HepG2 (cell line): Measurements from ENCODE around the gene ADARB2. TPM values are rescaled to one million over a fixed set of nuclear protein-coding genes. Genes with fewer than 3 reads are reported as not detected.

Experiments
- ATAC-seq: fragments of 200-7000 bp; cut with Tn5 transposase; 3 replicates; pipeline ENCODE4 v1.9.1; 2020; ENCODE audit warnings: mild to moderate bottlenecking, moderate library complexity
- BruUV-seq: library from RNA; stranded (reverse); fragments of 400-500 nt; replicated peaks from 2 replicates; lab custom pipeline; 2021; lab: Mats Ljungman, UMichigan
- CTCF ChIA-PET: fragments of 300-600 bp; formaldehyde crosslinking; extraction: SDS; loops from one replicate; lab custom pipeline; 2021; ENCODE audit warnings: low total read pairs, inconsistent platforms, low intra/inter-chr PET ratio; lab: Yijun Ruan, JAX
- POLR2A ChIA-PET: fragments of 350-600 bp; sonication (Branson Sonifier 250); formaldehyde crosslinking; loops from one replicate; lab custom pipeline; 2020; ENCODE audit warnings: antibody characterized with exemption, inconsistent platforms; lab: Yijun Ruan, JAX
- DNase-seq: peaks from one replicate; pipeline ENCODE4 v3.0.0-alpha.2; 2015; ENCODE audit warnings: low spot score
- FAIRE-seq: peaks from 3 replicates; lab custom pipeline; 2011; peaks lifted over from hg19 to GRCh38; lab: Jason Lieb, UNC
- H2AFZ ChIP-seq: one replicate; pipeline ENCODE4 v1.6.1; 2011; ENCODE audit warnings: low read length, inconsistent platforms
- H3K27ac ChIP-seq: fragments of 300-600 bp; 3 replicates; pipeline ENCODE4 v1.8.0; 2011; ENCODE audit warnings: mixed run types, mild to moderate bottlenecking, mixed read lengths, low read length, inconsistent platforms; ENCODE audit not compliant: insufficient read depth; ENCODE audit errors: extremely low read length
- H3K27me3 ChIP-seq, 2 experiments: fragments of 200-600 bp in 1 of 2; 2 replicates in 1 of 2; 3 replicates in 1 of 2; pipeline versions ENCODE4 v1.6.0 to v1.8.0; 2011; ENCODE audit warnings: low read length in 2 of 2, mild to moderate bottlenecking in 2 of 2, moderate library complexity in 2 of 2, inconsistent platforms in 1 of 2; ENCODE audit not compliant: insufficient read depth in 2 of 2, control insufficient read depth in 1 of 2
- H3K36me3 ChIP-seq, 2 experiments: fragments of 200-600 bp in 1 of 2; replicated peaks in 1 of 2; 2 replicates in 1 of 2; 3 replicates in 1 of 2; pipeline versions ENCODE4 v1.5.1 to v1.8.0; 2011; ENCODE audit warnings: low read length in 2 of 2, inconsistent platforms in 1 of 2; ENCODE audit not compliant: insufficient read depth in 2 of 2, control insufficient read depth in 1 of 2
- H3K4me1 ChIP-seq: 2 replicates; pipeline ENCODE4 v1.5.1; 2012; ENCODE audit warnings: low read length, inconsistent platforms; ENCODE audit not compliant: insufficient read depth
- H3K4me2 ChIP-seq: 2 replicates; pipeline ENCODE4 v1.6.0; 2011; ENCODE audit warnings: low read depth, low read length, inconsistent platforms
- H3K4me3 ChIP-seq, 3 experiments: fragments of 200-600 bp in 1 of 3; sonication (generic), shearing (Covaris generic) in 1 of 3; replicated peaks in 1 of 3; 2 replicates each; pipeline ENCODE4 v1.5.1; 2011 to 2016; ENCODE audit warnings: low read length in 3 of 3, inconsistent platforms in 2 of 3, low read depth in 2 of 3, mild to moderate bottlenecking in 2 of 3, control low read depth in 1 of 3, mixed read lengths in 1 of 3; ENCODE audit not compliant: insufficient read depth in 1 of 3
- H3K79me2 ChIP-seq: one replicate; pipeline ENCODE4 v1.6.1; 2011; ENCODE audit warnings: low read length, inconsistent platforms; ENCODE audit not compliant: insufficient read depth
- H3K9ac ChIP-seq: 2 replicates; pipeline ENCODE4 v1.6.0; 2011; ENCODE audit warnings: mild to moderate bottlenecking, low read depth, low read length, inconsistent platforms; ENCODE audit not compliant: insufficient read depth
- H3K9me3 ChIP-seq: 2 replicates; pipeline ENCODE4 v1.5.1; 2012; ENCODE audit warnings: mild to moderate bottlenecking, low read length
- H4K20me1 ChIP-seq: 2 replicates; pipeline ENCODE4 v1.6.0; 2011; ENCODE audit warnings: inconsistent platforms, mild to moderate bottlenecking, low read length, moderate library complexity; ENCODE audit not compliant: insufficient read depth
- ATF3 ChIP-seq: sonication (generic); formaldehyde crosslinking; IDR thresholded peaks from 2 replicates; pipeline ENCODE4 v1.4.0; 2020; ENCODE audit warnings: missing genetic modification reagents
- FOXO1 ChIP-seq: sonication (generic); formaldehyde crosslinking; IDR thresholded peaks from 2 replicates; pipeline ENCODE4 v1.4.0; 2020; ENCODE audit warnings: missing genetic modification reagents
- NFE2 ChIP-seq: sonication (generic); formaldehyde crosslinking; IDR thresholded peaks from 2 replicates; pipeline ENCODE4 v1.4.0; 2020; ENCODE audit warnings: missing genetic modification reagents
- SOX13 ChIP-seq, 3 experiments: fragments of 450-650 bp in 1 of 3; sonication (generic) in 1 of 3; formaldehyde crosslinking in 1 of 3; IDR thresholded peaks in 2 of 3; conservative IDR thresholded peaks in 1 of 3; 2 replicates each; pipeline versions ENCODE4 v1.5.0 to v1.6.1; 2016 to 2020; ENCODE audit warnings: antibody characterized with exemption in 1 of 3, mild to moderate bottlenecking in 1 of 3, missing compliant biosample characterization in 1 of 3, missing genetic modification reagents in 1 of 3, moderate library complexity in 1 of 3
- ZBED4 ChIP-seq: sonication (generic); formaldehyde crosslinking; IDR thresholded peaks from 2 replicates; pipeline ENCODE4 v1.4.0; 2020; ENCODE audit warnings: missing genetic modification reagents, borderline replicate concordance
- ZBTB43 ChIP-seq: sonication (generic); formaldehyde crosslinking; conservative IDR thresholded peaks from 2 replicates; pipeline ENCODE4 v1.4.0; 2020; ENCODE audit warnings: missing genetic modification reagents
- ZNF550 ChIP-seq: sonication (generic); formaldehyde crosslinking; IDR thresholded peaks from 2 replicates; pipeline ENCODE4 v1.4.0; 2020; ENCODE audit warnings: mild to moderate bottlenecking, missing genetic modification reagents, borderline replicate concordance
- WGBS: methylation state at CpG from one replicate; pipeline ENCODE4 v1.1.6; 2017; ENCODE audit warnings: low lambda C conversion rate; 5-methylcytosine and 5-hydroxymethylcytosine counted together
- in situ Hi-C: cut with HindIII; loops from 2 replicates; pipeline ENCODE4 v1.10.0; 2017; ENCODE audit warnings: low pct_unique_long_range_greater_than_20kb; ENCODE audit not compliant: extremely low pct_ligation_motif_present
- intact Hi-C: fragments of 100-400 bp; cut with micrococcal nuclease; formaldehyde crosslinking; loops from one replicate; pipeline ENCODE4 v1.10.0; 2022; ENCODE audit not compliant: unreplicated experiment
- polyA plus RNA-seq, 8 experiments: library from polyadenylated mRNA; depleted of rRNA in 3 of 8; stranded (reverse) in 7 of 8; unstranded in 1 of 8; fragments of >200 nt; fragmentation: Illumina TruSeq in 4 of 8; extraction: Trizol in 4 of 8; gene quantifications; 2 replicates each; pipeline versions ENCODE4 v1.2.1 to v1.2.3, GENCODE V29; 2011 to 2016; ENCODE audit warnings: low read depth in 4 of 8, missing spikeins in 1 of 8, mixed read lengths in 1 of 8; ENCODE audit not compliant: insufficient read depth in 1 of 8
- total RNA-seq, 5 experiments: library from RNA; depleted of rRNA; stranded (reverse); fragments of >200 nt; fragmentation: Illumina TruSeq; extraction: Trizol; gene quantifications; 2 replicates each; pipeline ENCODE4 v1.2.3, GENCODE V29; 2016; ENCODE audit warnings: low read depth in 1 of 5
- TF ChIP-seq, protein P1 (sequence below): sonication (generic); formaldehyde crosslinking; IDR thresholded peaks from 2 replicates; pipeline ENCODE4 v1.4.0; 2020; ENCODE audit warnings: missing genetic modification reagents, borderline replicate concordance
- TF ChIP-seq, protein P2 (sequence below): sonication (generic); formaldehyde crosslinking; conservative IDR thresholded peaks from 2 replicates; pipeline ENCODE4 v1.8.1; 2023; ENCODE audit warnings: missing genetic modification reagents

ADARB2 gene
- total and polyA plus RNA-seq, 2 of the 13 experiments (the other 11 are each of a cell fraction or from before 2014, with no cell fraction given) = not detected

GRCh38 chr10:1712314-1712713 lies 25.0 kb downstream of the ADARB2 start:
- 25% methylated on average over 5 of the region's 7 CpGs for WGBS
- TF ChIP-seq, protein P1, sequence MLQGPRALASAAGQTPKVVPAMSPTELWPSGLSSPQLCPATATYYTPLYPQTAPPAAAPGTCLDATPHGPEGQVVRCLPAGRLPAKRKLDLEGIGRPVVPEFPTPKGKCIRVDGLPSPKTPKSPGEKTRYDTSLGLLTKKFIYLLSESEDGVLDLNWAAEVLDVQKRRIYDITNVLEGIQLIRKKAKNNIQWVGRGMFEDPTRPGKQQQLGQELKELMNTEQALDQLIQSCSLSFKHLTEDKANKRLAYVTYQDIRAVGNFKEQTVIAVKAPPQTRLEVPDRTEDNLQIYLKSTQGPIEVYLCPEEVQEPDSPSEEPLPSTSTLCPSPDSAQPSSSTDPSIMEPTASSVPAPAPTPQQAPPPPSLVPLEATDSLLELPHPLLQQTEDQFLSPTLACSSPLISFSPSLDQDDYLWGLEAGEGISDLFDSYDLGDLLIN (CRISPR knock-in tag) = no peak
- Histone ChIP-seq H3K27me3 (peaks cover 0 to 24% of the 10 kb centered on the region in 2 experiments; a peak in 3 of 5 replicates), H4K20me1 (no peaks in the 10 kb centered on the region), H3K27ac (no peak overlapping the region), H3K9me3 (no peaks in the 10 kb centered on the region), H3K4me1 (no peaks in the 10 kb centered on the region), H3K9ac (no peak overlapping the region), H3K4me3 (no peak overlapping the region), H2AFZ (no peak overlapping the region), H3K4me2 (no peak overlapping the region), H3K36me3 (no peaks in the 10 kb centered on the region), H3K79me2 (no peaks in the 10 kb centered on the region)
- CTCF ChIA-PET = no interaction called here
- DNase-seq = no peak
- BruUV-seq = no TSS peak
- POLR2A ChIA-PET = no interaction called here
- no peak for FAIRE-seq
- intact Hi-C loops (no loop called here), in situ Hi-C loops (no loop called here)
- ATAC-seq = no peak

DNA sequence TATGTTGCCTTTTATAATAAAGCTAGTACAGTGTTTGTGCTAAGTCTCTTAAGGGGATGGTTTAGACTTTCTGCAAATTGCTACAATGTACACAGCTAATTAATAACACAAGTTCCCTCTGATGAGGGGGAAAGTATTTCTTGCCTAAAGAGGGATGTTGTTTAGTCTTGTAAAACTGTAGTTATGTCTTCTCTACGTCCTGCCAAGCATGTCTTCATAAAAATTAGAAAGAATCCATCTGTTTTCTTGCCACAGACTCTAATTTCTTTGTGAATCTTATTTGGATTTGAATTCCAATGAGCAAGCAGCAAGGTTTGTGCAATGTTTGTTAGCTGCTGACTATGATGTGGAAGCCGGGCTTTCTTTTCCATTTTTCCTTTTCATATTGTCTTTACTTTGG lies 28.2 kb downstream of the ADARB2 start:
- WGBS = 0% methylated on average over 2 of the region's 2 CpGs
- Histone ChIP-seq H3K4me3 (no peak overlapping the region), H4K20me1 (no peaks in the 10 kb centered on the region), H3K9ac (no peak overlapping the region), H3K4me2 (no peak overlapping the region), H3K79me2 (no peaks in the 10 kb centered on the region), H3K4me1 (no peaks in the 10 kb centered on the region), H2AFZ (no peak overlapping the region), H3K27me3 (peaks cover 0 to 30% of the 10 kb centered on the region in 2 experiments; a peak in 3 of 5 replicates), H3K36me3 (no peaks in the 10 kb centered on the region), H3K27ac (no peak overlapping the region), H3K9me3 (no peaks in the 10 kb centered on the region)
- ChIA-PET POLR2A (no interaction called here), CTCF (no interaction called here)
- no peak for FAIRE-seq
- in situ Hi-C loops = no loop called here
- ATAC-seq = no peak
- DNase-seq = no peak
- no TSS peak for BruUV-seq
- intact Hi-C loops = no loop called here
- TF ChIP-seq ZNF550 (CRISPR knock-in tag) (no peak), FOXO1 (no peak), ZBED4 (CRISPR knock-in tag) (no peak), ZBTB43 (CRISPR knock-in tag) (no peak), ATF3 (CRISPR knock-in tag) (no peak), SOX13 (IDR thresholded peaks at IDR 0.05) (no peak), SOX13 (CRISPR knock-in tag; conservative IDR thresholded peaks at IDR 0.05 in 1 of 2, IDR thresholded peaks at IDR 0.05 in 1 of 2) (no peak), NFE2 (no peak)
- TF ChIP-seq, protein P2, sequence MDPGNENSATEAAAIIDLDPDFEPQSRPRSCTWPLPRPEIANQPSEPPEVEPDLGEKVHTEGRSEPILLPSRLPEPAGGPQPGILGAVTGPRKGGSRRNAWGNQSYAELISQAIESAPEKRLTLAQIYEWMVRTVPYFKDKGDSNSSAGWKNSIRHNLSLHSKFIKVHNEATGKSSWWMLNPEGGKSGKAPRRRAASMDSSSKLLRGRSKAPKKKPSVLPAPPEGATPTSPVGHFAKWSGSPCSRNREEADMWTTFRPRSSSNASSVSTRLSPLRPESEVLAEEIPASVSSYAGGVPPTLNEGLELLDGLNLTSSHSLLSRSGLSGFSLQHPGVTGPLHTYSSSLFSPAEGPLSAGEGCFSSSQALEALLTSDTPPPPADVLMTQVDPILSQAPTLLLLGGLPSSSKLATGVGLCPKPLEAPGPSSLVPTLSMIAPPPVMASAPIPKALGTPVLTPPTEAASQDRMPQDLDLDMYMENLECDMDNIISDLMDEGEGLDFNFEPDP (CRISPR knock-in tag) = no peak
